Pancreas (tissue), 10 donors: ENCODE measurements around the gene NFATC3. TPM values are rescaled to one million over a fixed set of nuclear protein-coding genes. Genes with fewer than 3 reads are reported as not detected.

Source experiments
- ATAC-seq, 4 donors: fragments of 200-7000 bp; cut with Tn5 transposase; one replicate each; pipeline versions ENCODE4 v1.8.0 to v1.9.1; 2020; ENCODE audit warnings: mild to moderate bottlenecking in 4 of 4, moderate library complexity in 4 of 4
- DNase-seq, 6 donors: peaks; one replicate each; pipeline ENCODE4 v3.0.0-alpha.2; 2020
- FAIRE-seq: peaks from 2 replicates; lab custom pipeline; 2012; peaks lifted over from hg19 to GRCh38; lab: Jason Lieb, UNC
- H3K27ac ChIP-seq, 4 donors: fragments of 200-600 bp; sonication (generic); 1 replicate in 3 of 4; 2 replicates in 1 of 4; pipeline versions ENCODE4 v1.5.0 to v1.8.0; 2020
- H3K27me3 ChIP-seq, 4 donors: fragments of 200-600 bp; one replicate each; pipeline ENCODE4 v1.8.0; 2021
- H3K36me3 ChIP-seq, 3 donors: fragments of 200-600 bp; sonication (generic) in 1 of 3; one replicate each; pipeline versions ENCODE4 v1.5.0 to v1.8.0; 2020 to 2021
- H3K4me1 ChIP-seq, 3 donors: fragments of 200-600 bp; one replicate each; pipeline ENCODE4 v1.8.0; 2021
- H3K4me3 ChIP-seq, 4 donors: fragments of 200-600 bp; sonication (generic) in 2 of 4; one replicate each; pipeline versions ENCODE4 v1.5.0 to v1.8.0; 2020 to 2021
- H3K9me3 ChIP-seq, 4 donors: fragments of 200-600 bp; one replicate each; pipeline ENCODE4 v1.8.0; 2021
- WGBS, 2 donors: extraction: QIAGEN DNeasy Blood & Tissue Kit; methylation state at CpG; one replicate each; pipeline ENCODE4 v1.1.7; 2013; 5-methylcytosine and 5-hydroxymethylcytosine counted together
- intact Hi-C, 3 donors: fragments of 100-400 bp; cut with DNase I; formaldehyde crosslinking; loops; one replicate each; pipeline versions ENCODE4 v1.11.1 to v1.14.2; 2022
- polyA plus RNA-seq, 2 donors: library from polyadenylated mRNA; stranded (reverse); fragments of 200-250 nt; gene quantifications; one replicate each; pipeline ENCODE4 v1.2.3, GENCODE V29; 2013
- total RNA-seq, 6 donors: library from RNA; stranded (reverse); fragmentation: NEBNext Ultra II Directional in 4 of 6; extraction: Animal tissue kit (Norgen Biotek cat#: 25700) in 4 of 6; gene quantifications; one replicate each; pipeline versions ENCODE4 v1.2.1 to v1.2.4, GENCODE V29; 2021 to 2023
- TF ChIP-seq, protein P1 (sequence below), 4 donors: fragments of 200-600 bp; sonication (generic) in 3 of 4; IDR thresholded peaks; one replicate each; pipeline versions ENCODE4 v1.5.0 to v1.8.0; 2021; ENCODE audit warnings: antibody characterized with exemption in 4 of 4
- donor health status: healthy with polysubstance abuse.
- donor health status: DM: no; HTN: no; CAD: no; lungs with moderate emphysema.
- donor health status: DM: no; HTN: no; CAD: no.
- donor health status: control.
- donor health status: control.
- donor health status: Bipolar disorder and iron deficiency.
- donor health status: DM: yes; HTN: yes; CAD: no.
- donor health status: DM: no; HTN: no; CAD: no.
- donor health status: DM: no; HTN: no; CAD: no.
- donor health status: DM: yes; HTN: yes; CAD: no.

NFATC3 gene
- total and polyA plus RNA-seq, 8 donors = 3.8 to 19.3 (median 12.5) TPM

DNA sequence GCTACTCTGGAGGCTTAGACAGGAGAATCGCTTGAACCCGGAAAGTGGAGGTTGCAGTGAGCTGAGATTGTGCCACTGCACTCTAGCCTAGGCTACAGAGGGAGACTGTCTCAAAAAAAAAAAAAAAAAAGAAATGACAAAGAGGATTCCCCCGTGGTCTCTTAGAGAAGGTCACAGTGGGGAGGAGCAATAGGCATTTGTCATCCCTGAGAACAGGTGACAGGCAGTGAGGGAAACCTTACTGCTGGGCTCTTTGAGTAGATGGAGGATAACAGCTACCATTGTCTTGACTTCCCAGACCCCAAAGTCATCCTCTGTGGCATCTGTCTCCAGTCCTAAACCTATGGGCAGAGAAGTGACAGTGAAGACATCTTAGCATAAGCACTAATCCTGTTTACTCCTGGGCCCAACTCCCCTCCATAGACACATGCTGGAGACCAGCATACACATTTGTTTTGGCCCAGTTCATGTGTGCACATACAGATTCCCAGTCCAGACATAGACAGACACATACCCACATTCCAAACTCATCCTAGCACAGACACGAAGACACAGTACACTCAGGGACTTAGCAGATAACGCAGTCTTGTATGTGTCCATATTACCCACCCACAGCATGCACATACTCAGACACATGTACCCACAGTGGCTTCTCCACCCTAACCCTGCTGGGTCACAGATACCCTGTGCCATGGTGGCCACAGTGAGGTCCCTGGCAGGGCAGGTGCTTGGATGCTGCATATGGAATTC lies 148.1 kb downstream of the NFATC3 start:
- TF ChIP-seq, protein P1, sequence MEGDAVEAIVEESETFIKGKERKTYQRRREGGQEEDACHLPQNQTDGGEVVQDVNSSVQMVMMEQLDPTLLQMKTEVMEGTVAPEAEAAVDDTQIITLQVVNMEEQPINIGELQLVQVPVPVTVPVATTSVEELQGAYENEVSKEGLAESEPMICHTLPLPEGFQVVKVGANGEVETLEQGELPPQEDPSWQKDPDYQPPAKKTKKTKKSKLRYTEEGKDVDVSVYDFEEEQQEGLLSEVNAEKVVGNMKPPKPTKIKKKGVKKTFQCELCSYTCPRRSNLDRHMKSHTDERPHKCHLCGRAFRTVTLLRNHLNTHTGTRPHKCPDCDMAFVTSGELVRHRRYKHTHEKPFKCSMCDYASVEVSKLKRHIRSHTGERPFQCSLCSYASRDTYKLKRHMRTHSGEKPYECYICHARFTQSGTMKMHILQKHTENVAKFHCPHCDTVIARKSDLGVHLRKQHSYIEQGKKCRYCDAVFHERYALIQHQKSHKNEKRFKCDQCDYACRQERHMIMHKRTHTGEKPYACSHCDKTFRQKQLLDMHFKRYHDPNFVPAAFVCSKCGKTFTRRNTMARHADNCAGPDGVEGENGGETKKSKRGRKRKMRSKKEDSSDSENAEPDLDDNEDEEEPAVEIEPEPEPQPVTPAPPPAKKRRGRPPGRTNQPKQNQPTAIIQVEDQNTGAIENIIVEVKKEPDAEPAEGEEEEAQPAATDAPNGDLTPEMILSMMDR (IDR thresholded peaks at IDR 0.05) = no peak
- Histone ChIP-seq H3K4me1 (peaks cover 18 to 35% (median 20%) of the 10 kb centered on the region in 3 donors), H3K9me3 (no peaks in the 10 kb centered on the region), H3K36me3 (peaks cover 7 to 28% (median 18%) of the 10 kb centered on the region in 3 donors), H3K27me3 (no peaks in the 10 kb centered on the region), H3K27ac (peak overlapping the region; percentile 35 to 99 (median 88)), H3K4me3 (peak overlapping the region in 2 of 4 donors; percentile 67 to 82)
- intact Hi-C loops = loop anchor here in 1 of 3 donors (10.0 kb wide), 2 partner anchors 148 to 248 kb away; partner anchors contain the start of genes DPEP3 and NFATC3
- ATAC-seq = no peak
- no peak for DNase-seq
- WGBS, 2 donors = 63 to 67% methylated on average over 5 of the region's 5 CpGs
- no peak for FAIRE-seq

- intact Hi-C loops = loop anchor here in 1 of 3 donors (10.0 kb wide), 2 partner anchors 149 to 249 kb away; partner anchors contain the start of genes DPEP3 and NFATC3
- 25 to 28% methylated on average over 8 of the region's 8 CpGs for WGBS, 2 donors
- Histone ChIP-seq H3K27me3 (no peaks in the 10 kb centered on the region), H3K27ac (peak overlapping the region; percentile 35 to 99 (median 88)), H3K36me3 (peaks cover 7 to 28% (median 18%) of the 10 kb centered on the region in 3 donors), H3K9me3 (no peaks in the 10 kb centered on the region), H3K4me3 (peak overlapping the region in 2 of 4 donors; percentile 67 to 82), H3K4me1 (peaks cover 14 to 31% (median 15%) of the 10 kb centered on the region in 3 donors)
- TF ChIP-seq, protein P1 (IDR thresholded peaks at IDR 0.05) = no peak
- ATAC-seq = no peak
- no peak for DNase-seq
- FAIRE-seq = no peak
Measured at GRCh38 chr16:68233835-68234187, 148.6 kb downstream of the NFATC3 start.

- peak overlapping the region; percentile 47 to 86 (median 74) for H3K4me3 ChIP-seq
- peak overlapping the region; percentile 83 to 99 (median 95) for H3K27ac ChIP-seq
- TF ChIP-seq, protein P1 (IDR thresholded peaks at IDR 0.05) = no peak
- DNase-seq = peak; percentile 90 to 99 (median 99)
- no peaks in the 10 kb centered on the region for H3K9me3 ChIP-seq
- peaks cover 8 to 26% (median 10%) of the 10 kb centered on the region in 3 donors for H3K4me1 ChIP-seq
- WGBS, 2 donors = 6 to 13% methylated on average over 13 of the region's 13 CpGs
- no peaks in the 10 kb centered on the region for H3K27me3 ChIP-seq
- intact Hi-C loops = loop anchor here in 2 of 3 donors (5.0 to 10.0 kb wide), 3 partner anchors 53 to 250 kb away; partner anchors contain the start of genes DPEP3 (in 1 of the 2) and NFATC3 (in 1 of the 2)
- ATAC-seq = peak; percentile 48 to 59 (median 56)
- peaks cover 7 to 28% (median 18%) of the 10 kb centered on the region in 3 donors for H3K36me3 ChIP-seq
- FAIRE-seq = no peak
Measured at GRCh38 chr16:68234188-68235107, 149.3 kb downstream of the NFATC3 start.

DNA sequence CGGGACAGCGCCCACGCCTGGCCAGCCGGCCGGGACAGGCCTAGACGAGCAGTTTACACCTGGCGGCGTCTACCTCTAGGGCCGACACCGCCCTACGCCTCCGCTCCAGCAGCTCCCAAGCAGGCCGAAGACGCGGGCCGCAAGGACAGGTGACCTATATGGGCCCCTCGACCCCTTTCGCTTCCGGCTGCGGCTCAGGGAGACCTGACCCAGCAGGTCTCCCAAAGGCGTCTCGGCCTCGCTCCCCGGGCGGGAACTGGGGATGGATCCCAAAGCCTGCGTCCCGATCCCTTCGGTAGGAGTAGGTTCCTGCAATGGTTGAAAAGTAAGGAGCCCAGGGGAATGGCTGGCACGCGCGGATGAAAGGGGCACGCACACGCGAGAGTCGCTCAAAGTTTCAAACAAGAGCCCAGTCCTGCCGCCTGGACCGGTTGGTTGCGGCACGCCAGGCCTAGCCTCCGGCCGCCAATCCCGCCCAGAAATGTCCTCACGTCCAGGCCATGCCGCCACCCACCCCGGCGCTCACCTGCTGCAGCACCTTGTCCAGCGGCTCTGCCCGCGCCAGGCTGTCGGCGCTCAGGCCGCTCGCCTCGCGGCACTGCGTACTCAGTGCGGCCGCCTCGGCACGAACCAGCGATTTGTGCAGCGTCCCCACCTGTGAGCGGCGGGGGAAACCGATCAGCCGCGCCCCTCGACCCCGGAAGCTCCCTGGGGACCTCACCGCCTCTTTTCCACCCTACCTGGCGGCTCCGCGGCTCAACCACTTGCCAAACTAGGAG lies 150.1 kb downstream of the NFATC3 start:
- peak; percentile 61 to 90 (median 76) for DNase-seq

More for the DNA sequence above, 150.1 kb downstream of the NFATC3 start:
- H3K9me3 ChIP-seq = no peaks in the 10 kb centered on the region
- WGBS, 2 donors = 7 to 11% methylated on average over 58 to 73 of the region's 73 CpGs
- intact Hi-C loops = loop anchor here in 2 of 3 donors (5.0 to 10.0 kb wide), 3 partner anchors 52 to 250 kb away; partner anchors contain the start of genes DPEP3 (in 1 of the 2) and NFATC3 (in 1 of the 2)
- ATAC-seq (peak; percentile 18 to 27 (median 20)), FAIRE-seq (no peak)
- peak overlapping the region; percentile 83 to 99 (median 95) for H3K27ac ChIP-seq
- H3K27me3 ChIP-seq = no peaks in the 10 kb centered on the region
- TF ChIP-seq, protein P1 (IDR thresholded peaks at IDR 0.05) = no peak
- peaks cover 8 to 26% (median 10%) of the 10 kb centered on the region in 3 donors for H3K4me1 ChIP-seq
- H3K36me3 ChIP-seq = peaks cover 4 to 21% (median 18%) of the 10 kb centered on the region in 3 donors
- H3K4me3 ChIP-seq = peak overlapping the region; percentile 47 to 86 (median 74)
